ENCODE results near the gene DYNLT2. TPM values are rescaled to one million over a fixed set of nuclear protein-coding genes. Genes with fewer than 3 reads are reported as not detected.

The DYNLT2 gene
- total RNA-seq, 1 experiment from 2014 or later = 2.1 TPM

- peaks cover 33% of the 10 kb centered on the region for H3K4me1 ChIP-seq (ENCODE audit: control insufficient read depth, insufficient read depth, low read length)
- ChIA-PET POLR2A (no interaction called here), CTCF (interaction anchor here (1.5 kb wide), 1 partner anchor 9 kb away, joined by 5 read pairs; no protein-coding TSS in a partner anchor)
- intact Hi-C loops (cut with micrococcal nuclease; ENCODE audit: unreplicated experiment) = no loop called here
- no TSS peak for BruUV-seq (replicated peaks)
- no peaks in the 10 kb centered on the region for H3K9me3 ChIP-seq (ENCODE audit: control insufficient read depth, insufficient read depth, low read depth, low read length)
- no peak overlapping the region for H3K4me3 ChIP-seq (ENCODE audit: low read depth in 2 of 2, low read length in 2 of 2)
- no peak for DNase-seq (ENCODE audit: low read depth, low spot score)
- H3K36me3 ChIP-seq (ENCODE audit: control insufficient read depth, insufficient read depth, low read length) = no peaks in the 10 kb centered on the region
- H3K27me3 ChIP-seq (ENCODE audit: control insufficient read depth, insufficient read depth, low read length) = peaks cover 2% of the 10 kb centered on the region
- TF ChIP-seq CTCF (IDR thresholded peaks at IDR 0.05) (no peak), POLR2AphosphoS5 (IDR thresholded peaks at IDR 0.05; ENCODE audit: low read depth, low read length) (no peak), TCF7L2 (IDR thresholded peaks at IDR 0.05; ENCODE audit: low read depth, low read length) (no peak), REST (IDR thresholded peaks at IDR 0.05; ENCODE audit: insufficient read depth in 1 of 2, low read depth in 2 of 2, low read length in 1 of 2) (no peak), SIN3A (IDR thresholded peaks at IDR 0.05; ENCODE audit: borderline replicate concordance, insufficient read depth, low read depth, low read length) (no peak)
- ATAC-seq = no peak
- no peak overlapping the region for H3K27ac ChIP-seq (ENCODE audit: low read length)
- in situ Hi-C loops (cut with HindIII; ENCODE audit: low pct_unique_long_range_greater_than_20kb, low sequenced_read_pairs) = no loop called here
Measured at GRCh38 chr6:169798764-169799473, 47.5 kb upstream of the DYNLT2 start.

- ATAC-seq = no peak
- TF ChIP-seq SIN3A (IDR thresholded peaks at IDR 0.05; ENCODE audit: borderline replicate concordance, insufficient read depth, low read depth, low read length) (no peak), TCF7L2 (IDR thresholded peaks at IDR 0.05; ENCODE audit: low read depth, low read length) (no peak), REST (IDR thresholded peaks at IDR 0.05; ENCODE audit: insufficient read depth in 1 of 2, low read depth in 2 of 2, low read length in 1 of 2) (no peak), POLR2AphosphoS5 (IDR thresholded peaks at IDR 0.05; ENCODE audit: low read depth, low read length) (no peak), CTCF (IDR thresholded peaks at IDR 0.05) (no peak)
- Histone ChIP-seq H3K9me3 (ENCODE audit: control insufficient read depth, insufficient read depth, low read depth, low read length) (no peaks in the 10 kb centered on the region), H3K27ac (ENCODE audit: low read length) (no peak overlapping the region), H3K27me3 (ENCODE audit: control insufficient read depth, insufficient read depth, low read length) (peaks cover 5% of the 10 kb centered on the region), H3K4me3 (ENCODE audit: low read depth in 2 of 2, low read length in 2 of 2) (no peak overlapping the region), H3K4me1 (ENCODE audit: control insufficient read depth, insufficient read depth, low read length) (peaks cover 21% of the 10 kb centered on the region), H3K36me3 (ENCODE audit: control insufficient read depth, insufficient read depth, low read length) (no peaks in the 10 kb centered on the region)
- ChIA-PET POLR2A (interaction anchor here (0.6 kb wide), 1 partner anchor 566 kb away, joined by 4 read pairs; no protein-coding TSS in a partner anchor), CTCF (interaction anchor here (1.6 kb wide), 1 partner anchor 11 kb away, joined by 3 read pairs; no protein-coding TSS in a partner anchor)
- no peak for DNase-seq (ENCODE audit: low read depth, low spot score)
- intact Hi-C loops (cut with micrococcal nuclease; ENCODE audit: unreplicated experiment) = no loop called here
- in situ Hi-C loops (cut with HindIII; ENCODE audit: low pct_unique_long_range_greater_than_20kb, low sequenced_read_pairs) = no loop called here
- BruUV-seq (replicated peaks) = no TSS peak
Measured at GRCh38 chr6:169795196-169795595, 43.8 kb upstream of the DYNLT2 start.

Data from Panc1 (cell line).